Dermis blood vessel endothelial cell (primary cell): ENCODE data around the gene RNF183. TPM values are rescaled to one million over a fixed set of nuclear protein-coding genes. Genes with fewer than 3 reads are reported as not detected.
"Not testable (repeated sequence)": the region's sequence is repeated elsewhere in the genome, so short reads cannot be mapped to it uniquely, and the experiment has no call there.

ENCODE experiments used
- DNase-seq: peaks from one replicate; pipeline ENCODE4 v3.0.0; 2010
- total RNA-seq: library from RNA; depleted of rRNA; stranded (reverse); fragments of >200 nt; gene quantifications from 2 replicates; pipeline ENCODE4 v1.2.3, GENCODE V29; 2014

RNF183 gene
- total RNA-seq, 1 donor from 2014 or later, result not detected

DNA sequence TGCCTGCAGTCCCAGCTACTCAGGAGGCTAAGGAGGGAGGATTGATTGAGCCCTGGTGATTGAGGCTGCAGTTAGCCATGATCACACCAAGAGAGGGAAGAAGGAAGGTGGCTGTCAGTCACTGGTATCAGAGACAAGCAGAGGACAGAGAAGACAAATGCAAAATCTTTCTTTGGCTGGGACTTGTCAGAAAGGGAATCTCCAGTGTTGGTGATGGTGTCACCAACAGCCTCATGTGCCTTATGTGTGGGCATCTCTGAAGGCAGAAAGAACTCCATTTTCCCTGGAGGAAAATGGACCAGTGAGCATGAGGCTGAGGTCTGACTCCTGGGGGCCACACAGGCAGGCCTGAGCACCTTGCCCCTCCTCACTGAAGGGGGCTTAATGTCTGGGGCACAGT lies 12.1 kb upstream of the RNF183 start:
- DNase-seq, result no peak

DNA sequence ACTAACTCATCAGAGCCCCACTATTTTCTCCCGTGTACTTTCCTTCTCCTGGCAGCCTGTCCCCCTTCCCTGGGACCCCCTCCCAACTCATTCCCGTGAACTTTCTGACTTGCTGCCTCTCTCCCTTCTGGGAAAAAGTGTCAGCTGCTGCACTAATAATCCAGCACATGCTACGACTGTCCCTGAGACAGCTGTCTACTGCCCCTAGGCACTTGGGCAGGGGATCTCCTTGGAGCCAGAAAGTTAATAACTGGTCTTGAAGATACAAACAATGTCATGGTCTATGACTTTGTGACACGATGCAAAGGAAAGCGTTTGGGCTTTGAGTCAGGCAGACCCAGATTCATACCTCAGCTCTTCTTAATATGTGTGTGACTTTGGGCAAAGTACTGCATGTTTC lies 10.1 kb upstream of the RNF183 start:
- DNase-seq, result no peak

DNA sequence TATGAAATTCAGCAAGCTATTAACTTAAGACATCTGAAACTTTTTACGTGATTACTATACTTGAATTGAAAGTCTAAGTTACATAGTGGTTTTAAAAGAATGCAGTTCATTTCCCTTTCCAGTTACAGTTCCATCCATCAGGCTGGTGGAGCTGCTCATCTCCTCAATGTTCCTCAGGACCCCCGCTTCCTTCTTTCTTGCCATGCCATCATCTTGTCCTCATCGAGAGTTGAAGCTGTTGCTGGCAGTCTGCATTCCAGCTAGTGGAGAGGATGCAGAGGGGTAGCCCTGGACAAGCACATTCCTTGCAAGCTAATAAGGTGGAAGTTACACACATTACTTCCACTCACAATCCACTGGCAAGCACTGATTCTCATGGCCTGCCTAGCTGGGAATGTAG lies 8.8 kb upstream of the RNF183 start:
- DNase-seq, result no peak

DNA sequence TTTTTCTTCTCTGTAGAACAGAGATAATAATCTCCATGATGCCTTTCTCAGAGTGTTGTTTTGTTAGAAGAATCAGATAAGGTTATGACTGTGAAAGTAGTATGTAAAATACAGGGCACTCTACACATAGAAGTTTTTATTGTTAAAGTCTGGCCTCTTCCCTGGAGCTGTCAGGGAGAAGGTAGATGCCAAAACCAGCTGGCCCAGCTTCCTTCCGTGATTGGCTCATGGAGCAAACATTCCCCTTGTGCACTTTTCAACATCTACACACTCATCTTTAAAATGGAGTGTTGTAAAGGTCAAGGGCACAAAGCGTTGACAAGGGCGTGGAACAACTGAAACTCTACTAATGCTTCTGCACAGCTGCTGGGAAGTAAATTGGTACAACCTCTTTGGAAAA lies 7.4 kb upstream of the RNF183 start:
- DNase-seq, result peak; percentile 36

DNA sequence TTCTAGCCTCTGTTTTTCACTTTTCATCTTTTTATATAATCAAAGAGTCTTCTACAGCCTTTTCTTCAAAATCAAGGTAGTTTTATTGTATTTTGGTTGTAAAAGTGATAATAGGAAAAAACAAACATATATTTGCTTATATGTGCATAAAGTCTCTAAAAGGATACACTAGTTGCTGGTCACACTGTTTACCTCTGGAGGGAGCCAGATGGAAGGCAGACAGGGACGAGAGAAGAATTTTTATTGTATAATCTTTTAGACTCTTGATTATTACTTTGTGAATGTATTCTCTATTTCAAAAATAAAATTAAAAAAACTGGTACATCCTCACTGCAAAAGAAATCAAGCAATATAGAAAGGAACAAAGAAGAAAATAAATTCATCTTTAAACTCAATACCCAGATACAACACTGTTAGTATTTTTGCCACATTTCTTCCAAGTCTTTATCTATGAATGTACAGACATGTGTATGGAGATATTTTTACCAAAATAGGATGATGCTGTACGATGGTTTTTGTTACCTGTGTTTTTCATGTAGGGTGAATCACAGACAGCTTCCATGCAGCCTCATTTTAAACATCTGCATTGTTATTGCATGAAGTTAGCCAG lies 6.1 kb upstream of the RNF183 start:
- DNase-seq, result peak; percentile 71

DNA sequence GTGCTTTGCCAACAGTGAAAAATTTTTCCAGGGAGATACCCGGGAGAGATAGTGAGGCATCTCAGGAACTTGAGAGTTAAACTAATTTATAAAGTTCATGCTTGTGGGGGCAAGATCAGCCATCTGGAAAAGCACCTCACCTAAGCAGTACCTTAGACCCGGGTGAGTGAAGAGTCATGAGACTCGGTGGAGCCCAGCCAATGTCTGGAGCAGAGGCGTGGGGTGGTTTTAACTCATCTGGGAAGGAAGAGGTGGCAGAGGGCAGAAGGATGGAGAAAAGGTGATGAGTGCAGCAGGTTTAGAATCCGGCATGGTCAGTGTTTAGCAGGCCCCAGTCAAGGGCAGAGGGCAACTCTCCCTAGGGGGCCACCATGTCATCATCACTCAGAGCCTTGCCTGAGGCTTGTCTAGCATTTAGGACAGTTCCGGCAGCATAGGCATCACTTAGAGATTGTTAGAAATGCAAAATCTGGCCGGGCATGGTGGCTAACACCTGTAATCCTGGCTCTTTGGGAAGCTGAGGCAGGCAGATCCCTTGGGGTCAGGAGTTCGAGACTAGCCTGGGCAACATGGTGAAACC lies 4.3 kb upstream of the RNF183 start:
- DNase-seq, result no peak

DNA sequence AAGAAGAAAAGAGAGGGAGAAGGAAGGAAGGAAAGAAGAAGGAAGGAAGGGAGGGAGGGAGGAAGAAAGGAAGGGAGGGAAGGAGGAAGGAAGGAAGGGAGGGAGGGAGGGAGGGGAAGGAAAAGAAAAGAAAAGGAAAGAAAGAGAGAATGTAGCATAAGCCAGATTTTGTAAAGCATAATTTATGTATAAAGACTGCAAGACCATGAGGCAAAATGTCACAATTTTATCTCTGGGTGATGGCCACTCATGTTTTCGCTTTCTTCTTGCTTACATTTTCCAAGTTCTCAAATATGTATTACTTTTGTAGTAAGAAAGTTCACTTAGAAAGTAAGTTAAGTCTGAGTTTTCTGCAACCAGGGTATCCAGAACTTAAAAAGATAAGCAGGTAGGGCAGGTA lies 3.4 kb upstream of the RNF183 start:
- DNase-seq, result no peak

DNA sequence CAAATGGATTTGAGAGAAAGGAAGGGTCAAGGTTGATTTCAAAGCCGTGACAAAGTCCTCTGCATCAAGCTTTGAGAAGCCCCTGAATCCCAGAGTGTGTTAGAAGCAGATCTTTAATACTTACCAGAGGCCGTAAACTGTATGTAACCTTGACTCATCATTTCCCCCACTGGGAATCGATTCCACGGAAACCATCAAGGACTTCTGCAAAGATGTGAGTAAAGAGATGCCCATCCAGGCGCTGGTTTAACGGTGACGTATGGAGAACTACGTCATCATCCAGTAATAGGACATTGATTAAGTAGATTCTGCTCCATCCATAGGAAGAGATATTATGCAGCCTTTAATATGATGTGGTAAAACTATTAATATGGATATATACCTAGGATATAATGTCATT lies 1.6 kb downstream of the RNF183 start:
- DNase-seq, result peak; percentile 8

DNA sequence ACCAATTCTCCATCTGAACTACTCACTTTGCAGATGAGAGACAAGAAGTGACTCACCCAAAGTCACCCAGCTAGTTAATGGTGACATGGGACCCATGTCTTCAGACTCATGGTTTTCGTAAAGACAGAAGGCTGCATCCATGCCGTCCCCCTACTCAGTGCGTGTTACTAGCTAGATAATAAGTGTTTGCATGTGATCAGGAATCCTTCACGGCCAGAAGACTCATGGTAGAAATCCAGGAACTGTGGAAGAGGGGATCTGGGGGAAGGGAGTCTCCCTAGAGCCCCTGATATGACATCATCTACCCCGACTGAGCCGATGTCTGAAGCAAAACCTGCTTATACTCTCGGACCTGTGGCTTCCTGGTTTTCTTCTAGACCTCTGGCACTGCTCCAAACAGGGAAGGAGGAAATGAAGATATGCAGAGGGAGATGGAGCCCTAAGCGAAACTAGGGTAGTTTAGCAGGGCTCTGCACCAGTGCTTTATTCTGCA lies 3.3 kb downstream of the RNF183 start:
- DNase-seq, result peak; percentile 71

DNA sequence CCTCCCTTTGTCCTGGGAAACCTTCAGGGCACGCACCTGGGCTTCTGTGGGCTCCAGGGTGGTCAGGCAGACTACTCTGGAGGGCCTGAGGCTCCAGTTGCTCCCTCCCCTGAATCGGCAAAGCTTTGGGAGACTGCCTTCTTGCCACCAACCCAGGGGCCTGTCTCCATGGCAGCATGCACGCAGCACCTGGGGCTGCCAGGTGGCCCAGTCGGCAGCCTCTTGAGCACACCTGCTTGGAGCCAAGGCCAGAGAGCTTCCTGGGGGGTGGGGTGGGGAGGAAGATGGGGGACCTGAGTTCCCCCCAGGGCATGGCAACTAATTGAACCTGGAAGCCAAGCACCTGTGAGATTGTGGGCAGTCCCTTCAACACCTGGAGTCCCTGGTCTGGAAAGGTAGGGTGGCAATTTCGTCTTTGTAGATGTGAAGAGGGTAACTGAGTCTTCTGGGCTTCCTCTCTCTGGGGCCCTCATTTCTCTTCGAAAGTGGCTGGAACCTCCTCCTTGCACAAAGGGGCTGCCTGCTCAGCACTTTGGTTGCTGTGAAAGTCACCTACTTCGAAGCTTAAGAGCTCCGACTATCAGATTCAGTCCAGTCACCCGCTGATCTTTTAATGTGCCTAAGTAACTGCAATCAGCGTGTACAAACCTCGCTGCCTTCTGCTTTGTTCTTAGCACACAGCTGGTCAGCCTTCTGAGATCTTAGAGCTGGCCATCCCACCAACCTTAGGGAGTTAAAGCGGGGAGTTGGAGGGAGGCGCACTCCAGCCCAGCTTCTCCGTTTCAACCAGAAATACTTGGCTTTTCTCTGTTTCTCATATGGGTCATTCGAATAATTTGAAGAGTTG lies 4.0 kb downstream of the RNF183 start:
- no peak for DNase-seq

DNA sequence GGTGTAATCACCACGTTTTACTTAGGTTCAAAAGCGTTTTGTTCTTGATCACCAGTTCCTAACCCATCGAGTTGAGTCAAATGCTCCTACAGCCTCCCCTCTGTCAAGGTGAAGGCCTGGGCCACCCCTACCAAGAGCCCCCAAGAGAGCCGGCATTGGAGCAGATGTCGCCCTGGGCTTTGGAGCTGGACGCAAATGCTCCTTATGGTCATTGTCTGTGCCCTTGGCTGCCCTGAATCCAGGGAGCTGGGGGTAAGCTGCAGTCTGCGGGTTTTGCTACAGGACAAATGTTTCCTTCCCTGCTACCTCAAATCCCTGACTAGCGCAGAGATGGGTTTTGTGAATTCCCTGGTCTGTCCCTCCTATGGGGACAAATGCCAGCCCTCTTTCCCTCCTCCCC lies 4.9 kb downstream of the RNF183 start:
- no peak for DNase-seq

DNA sequence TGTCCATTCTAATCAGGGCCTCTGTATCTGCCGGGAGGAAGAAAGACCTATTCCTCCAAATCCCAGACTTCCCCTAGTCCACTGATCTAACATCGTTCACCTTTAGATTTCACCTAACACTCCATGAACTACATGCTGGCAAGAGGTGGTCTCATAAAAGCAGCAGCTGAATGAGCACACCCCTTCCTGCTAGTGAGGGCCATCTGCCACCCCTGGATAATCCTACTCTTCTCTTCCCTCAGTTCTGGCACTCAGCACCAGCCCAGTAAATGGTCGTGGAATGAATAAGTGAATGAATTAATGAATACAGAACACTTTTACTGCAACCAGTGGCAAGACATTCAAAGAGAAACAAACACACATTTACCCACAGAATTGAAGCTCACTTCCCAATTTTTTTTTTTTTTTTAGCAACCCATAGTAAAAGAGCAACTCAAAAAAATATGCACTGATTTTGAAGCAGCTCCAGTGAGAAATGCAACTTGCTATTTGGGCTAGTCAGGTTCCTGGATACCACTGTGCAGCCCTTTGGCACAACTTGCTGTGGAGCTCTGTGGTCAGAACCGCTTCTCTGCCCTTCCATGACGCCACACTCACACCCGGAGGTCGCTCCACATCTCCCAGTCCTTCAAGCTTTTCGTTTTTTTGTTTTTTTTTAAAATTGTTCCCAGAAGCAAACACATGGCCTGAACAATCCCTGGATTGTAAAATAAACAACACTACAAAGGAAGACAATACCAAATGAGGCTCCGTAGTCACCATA lies 6.2 kb downstream of the RNF183 start:
- DNase-seq, result no peak

DNA sequence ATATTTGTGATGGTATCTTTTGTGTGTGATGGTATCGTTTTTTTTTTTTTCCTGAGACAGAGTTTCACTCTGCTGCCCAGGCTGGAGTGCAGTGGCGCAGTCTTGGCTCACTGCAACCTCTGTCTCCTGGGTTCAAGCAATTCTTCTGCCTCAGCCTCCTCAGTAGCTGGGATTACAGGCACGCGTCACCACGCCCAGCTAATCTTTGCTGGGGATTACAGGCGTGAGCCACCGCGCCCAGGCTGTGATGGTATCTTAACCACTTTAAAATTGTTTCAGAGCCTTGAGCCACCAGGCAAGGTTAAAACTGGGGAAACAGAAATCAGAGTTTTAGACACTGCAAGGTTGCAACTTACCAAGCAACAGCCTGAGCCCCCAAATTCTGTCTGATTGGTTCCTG lies 6.9 kb downstream of the RNF183 start:
- not testable (repeated sequence) for DNase-seq

DNA sequence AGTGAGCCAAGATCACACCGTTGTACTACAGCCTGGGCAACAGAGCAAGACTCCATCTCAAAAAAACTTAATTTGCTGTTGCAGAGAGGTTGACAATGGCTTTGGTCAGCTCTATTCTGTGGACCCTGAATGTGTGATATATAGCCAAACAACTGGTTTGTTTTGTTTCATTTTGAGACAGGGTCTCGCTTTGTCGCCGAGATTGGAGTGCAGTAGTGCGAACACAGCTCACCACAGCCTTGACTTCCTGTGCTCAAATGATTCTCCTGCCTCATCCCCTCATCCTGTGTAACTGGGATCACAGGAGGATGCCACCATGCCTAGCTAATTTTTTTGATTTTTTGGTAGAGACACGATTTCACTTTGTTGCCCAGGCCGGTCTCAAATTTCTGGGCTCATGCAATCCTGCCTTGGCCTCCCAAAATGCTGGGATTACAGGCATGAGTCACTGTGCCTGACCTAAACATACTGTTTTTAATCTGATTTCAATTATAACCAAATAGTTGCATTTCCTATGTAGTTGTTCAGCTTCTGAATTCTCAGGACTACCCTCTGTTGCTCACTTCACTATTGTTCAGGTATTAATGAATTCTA lies 9.8 kb downstream of the RNF183 start:
- DNase-seq, result no peak

DNA sequence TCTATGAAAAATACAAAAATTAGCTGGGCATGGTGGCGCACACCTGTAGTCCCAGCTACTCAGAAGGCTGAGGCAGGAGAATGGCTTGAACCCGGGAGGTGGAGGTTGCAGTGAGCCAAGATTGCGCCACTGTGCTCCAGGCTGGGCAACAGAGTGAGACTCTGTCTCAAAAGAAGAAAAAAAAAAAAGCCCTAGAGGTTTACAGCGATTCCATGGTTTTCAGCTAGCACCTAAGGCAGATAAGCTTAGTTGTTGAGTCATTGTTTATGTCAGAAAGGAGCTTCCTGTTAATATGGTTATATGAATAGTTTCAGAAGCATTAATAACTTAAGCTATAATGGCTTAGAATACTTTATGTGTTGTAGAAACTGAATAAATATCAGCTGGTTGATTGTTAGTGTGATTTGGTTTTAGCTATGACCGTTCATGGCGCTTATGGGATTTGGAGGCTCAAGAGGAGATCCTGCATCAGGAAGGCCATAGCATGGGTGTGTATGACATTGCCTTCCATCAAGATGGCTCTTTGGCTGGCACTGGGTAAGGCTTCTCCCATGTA lies 13.0 kb downstream of the RNF183 start:
- peak; percentile 10 for DNase-seq

DNA sequence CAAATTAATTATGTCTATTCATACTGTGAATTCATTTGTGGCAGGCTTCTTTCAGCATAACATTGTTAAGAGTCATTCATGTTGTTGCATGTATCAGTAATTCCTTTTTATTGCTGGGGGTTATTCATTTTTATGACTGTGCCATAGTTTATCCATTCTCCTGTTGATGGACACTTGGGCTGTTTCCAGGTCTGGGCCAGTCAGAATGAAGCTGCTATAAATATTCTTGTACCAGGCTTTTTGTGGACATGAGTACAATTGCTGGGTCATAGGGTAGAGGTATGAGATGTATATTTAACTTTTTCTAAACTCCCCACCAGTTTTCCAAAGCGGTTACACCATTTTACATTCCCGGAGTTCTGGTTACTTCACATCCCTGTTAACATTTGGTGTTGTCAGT lies 14.1 kb downstream of the RNF183 start:
- DNase-seq, result no peak

DNA sequence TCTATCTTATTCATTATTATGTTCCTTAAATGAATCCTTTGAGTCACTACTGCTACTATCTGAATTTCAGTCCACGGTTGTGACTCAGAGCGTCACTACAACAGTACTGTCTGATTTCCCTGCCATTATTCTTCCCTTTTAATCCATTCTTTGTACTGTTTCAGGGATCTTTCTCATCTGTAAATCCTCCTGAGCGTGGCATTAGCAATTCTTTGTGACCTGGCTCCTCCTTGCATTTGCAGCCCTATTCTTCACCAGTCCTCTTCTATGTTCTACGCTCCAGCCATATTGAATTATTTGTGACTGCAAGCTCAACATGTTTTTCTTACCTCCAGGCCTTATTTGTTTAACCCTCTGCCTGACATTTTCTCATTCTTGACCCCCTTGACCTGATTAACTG lies 21.8 kb downstream of the RNF183 start:
- DNase-seq, result no peak

DNA sequence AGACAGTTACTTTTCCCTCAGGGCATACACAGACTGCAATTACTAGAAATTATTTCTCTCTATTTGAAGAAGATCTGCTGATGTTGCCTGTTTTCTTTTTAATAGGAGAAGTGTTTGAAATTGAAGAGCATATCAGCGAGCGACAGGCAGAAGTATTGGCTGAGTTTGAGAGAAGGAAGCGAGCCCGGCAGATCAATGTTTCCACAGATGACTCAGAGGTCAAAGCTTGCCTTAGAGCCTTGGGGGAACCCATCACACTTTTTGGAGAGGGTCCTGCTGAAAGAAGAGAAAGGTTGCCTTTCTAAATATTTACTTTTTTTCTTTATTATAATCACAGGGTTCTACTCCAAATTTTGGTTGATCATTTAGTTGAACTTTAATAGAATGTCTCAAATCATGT lies 24.3 kb downstream of the RNF183 start:
- DNase-seq, result no peak

DNA sequence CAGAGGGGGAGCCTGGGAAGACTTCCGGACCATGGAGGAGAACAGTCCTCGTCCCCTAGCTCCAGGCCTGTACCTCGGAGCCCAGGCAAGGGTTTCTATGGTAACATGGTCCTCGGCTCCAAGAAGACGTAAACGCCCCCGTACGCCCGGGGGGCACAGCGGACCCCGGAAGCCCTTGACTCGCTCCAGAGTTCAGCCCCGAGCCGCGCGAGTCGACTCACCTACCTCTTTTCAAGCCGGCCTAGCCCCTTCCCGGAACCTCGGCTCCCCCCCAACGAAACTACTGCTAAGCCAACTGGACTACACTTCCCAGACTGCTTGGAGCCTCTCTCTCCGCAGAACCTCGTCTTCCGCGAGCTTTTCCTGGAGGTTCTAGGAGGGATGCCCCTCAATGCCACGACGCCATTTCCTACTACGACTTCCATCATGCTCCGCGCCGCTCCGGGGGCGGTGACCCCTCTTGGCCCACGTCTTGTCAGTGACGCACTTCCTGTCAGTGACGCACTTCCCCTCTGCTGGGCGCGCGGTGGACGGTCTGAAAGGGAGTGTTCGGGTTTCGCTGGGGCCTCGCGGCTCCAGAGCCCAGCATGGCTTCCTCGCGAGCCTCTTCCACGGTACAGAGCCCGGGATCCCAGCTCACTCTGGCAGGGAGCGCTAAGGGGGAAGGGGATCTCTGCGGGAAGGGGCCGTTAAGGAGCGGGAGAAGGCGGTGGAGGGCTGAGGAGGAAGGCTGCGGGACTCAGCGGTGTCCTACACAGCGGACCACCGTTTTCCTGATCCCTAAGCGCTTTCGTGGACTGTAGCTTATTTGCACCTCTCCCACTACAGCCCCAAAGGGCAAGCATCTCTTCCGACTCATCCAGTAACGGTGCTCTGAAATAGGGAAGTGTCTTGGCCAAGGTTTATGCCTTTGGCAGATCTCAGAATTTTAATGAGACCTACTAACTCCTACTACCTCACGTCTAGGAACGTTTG lies 27.7 kb downstream of the RNF183 start, which contains the start of the genes CDC26 and PRPF4:
TSS of gene CDC26 (minus strand) at position 416 of the 975 bp plus-strand sequence. CDS start 3,065 bp downstream, outside the sequence.
TSS of gene PRPF4 (plus strand) at position 502 of the 975 bp plus-strand sequence. CDS start at position 588, 86 bp downstream.
- peak; percentile 100 for DNase-seq

DNA sequence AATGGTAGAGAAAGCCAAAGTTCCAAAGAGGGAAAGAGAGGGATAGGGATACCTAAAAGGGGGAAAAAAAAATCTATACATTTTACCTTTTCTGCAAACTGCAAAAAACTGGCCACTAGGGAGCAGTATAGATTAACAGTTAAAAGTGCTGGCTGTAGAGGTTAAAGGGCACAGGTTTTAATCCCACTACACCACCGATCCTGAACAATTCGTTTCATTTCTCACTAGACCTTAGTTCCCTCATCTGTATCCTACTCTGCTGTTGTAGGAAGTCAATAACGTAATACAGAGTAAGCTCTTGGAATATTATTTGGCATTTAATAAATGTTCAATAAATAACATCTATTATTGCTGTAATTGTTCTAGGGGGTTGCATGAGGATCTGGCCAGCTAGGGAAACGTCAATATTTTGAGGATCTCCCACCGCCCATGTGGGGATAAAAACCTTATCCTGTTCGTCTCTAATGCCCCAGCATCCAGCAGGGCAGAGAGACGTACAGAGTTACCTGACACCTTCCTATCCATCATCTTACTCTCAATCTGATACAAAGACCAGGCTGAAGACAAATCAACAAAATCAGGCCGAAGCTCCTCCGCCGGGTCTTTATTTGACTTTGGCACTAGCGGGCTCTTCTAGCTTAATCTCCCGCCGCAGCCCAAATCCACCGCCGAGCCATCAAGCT lies 28.6 kb downstream of the RNF183 start:
- DNase-seq, result peak; percentile 78
